Neutrophil (primary cell): ENCODE data around the gene LENG8.

ENCODE experiments used
- H3K27ac ChIP-seq: fragments of 200-600 bp; sonication (generic); 2 replicates; pipeline ENCODE4 v1.5.1; 2016; ENCODE audit warnings: mild to moderate bottlenecking, moderate library complexity
- H3K27me3 ChIP-seq: fragments of 200-600 bp; sonication (generic); 2 replicates; pipeline ENCODE4 v1.6.0; 2016; ENCODE audit warnings: mild to moderate bottlenecking
- H3K36me3 ChIP-seq: fragments of 200-600 bp; sonication (generic); 2 replicates; pipeline ENCODE4 v1.5.1; 2017
- H3K4me1 ChIP-seq, 2 experiments: fragments of 200-600 bp in 1 of 2; sonication (generic) in 1 of 2; 1 replicate in 1 of 2; 2 replicates in 1 of 2; pipeline versions ENCODE4 v1.5.1 to v1.6.1; 2013 to 2016; ENCODE audit warnings: low read depth in 1 of 2, low read length in 1 of 2, mild to moderate bottlenecking in 1 of 2, moderate library complexity in 1 of 2; ENCODE audit not compliant: control insufficient read depth in 1 of 2, insufficient read depth in 1 of 2
- H3K4me3 ChIP-seq, 2 experiments: fragments of 200-600 bp in 1 of 2; sonication (generic) in 1 of 2; 1 replicate in 1 of 2; 2 replicates in 1 of 2; pipeline ENCODE4 v1.5.1; 2013 to 2016; ENCODE audit warnings: low read depth in 1 of 2, low read length in 1 of 2, mild to moderate bottlenecking in 1 of 2, moderate library complexity in 1 of 2
- H3K9me3 ChIP-seq: fragments of 200-600 bp; sonication (generic); 2 replicates; pipeline ENCODE4 v1.5.1; 2016
- CTCF ChIP-seq: fragments of 200-600 bp; sonication (generic); IDR thresholded peaks from 2 replicates; pipeline ENCODE4 v1.5.1; 2016; ENCODE audit warnings: antibody characterized with exemption

The LENG8 gene

GRCh38 chr19:54428323-54429175 lies 20.4 kb upstream of the LENG8 start:
- no peak overlapping the region for H3K4me3 ChIP-seq
- TF ChIP-seq CTCF: no peak
- no peak overlapping the region for H3K27ac ChIP-seq
- H3K36me3 ChIP-seq: no peaks in the 10 kb centered on the region
- peaks cover 4 to 6% of the 10 kb centered on the region in 2 experiments for H3K4me1 ChIP-seq
- peaks cover 74% of the 10 kb centered on the region for H3K27me3 ChIP-seq
- no peaks in the 10 kb centered on the region for H3K9me3 ChIP-seq

- no peak overlapping the region for H3K27ac ChIP-seq
- H3K4me3 ChIP-seq: no peak overlapping the region
- no peaks in the 10 kb centered on the region for H3K36me3 ChIP-seq
- H3K4me1 ChIP-seq: peaks cover 4 to 6% of the 10 kb centered on the region in 2 experiments
- H3K27me3 ChIP-seq: peaks cover 78% of the 10 kb centered on the region
- TF ChIP-seq CTCF: no peak
- no peaks in the 10 kb centered on the region for H3K9me3 ChIP-seq
Measured at GRCh38 chr19:54429176-54429495, 19.9 kb upstream of the LENG8 start.

- Histone ChIP-seq H3K27me3 (peaks cover 84% of the 10 kb centered on the region), H3K27ac (no peak overlapping the region), H3K9me3 (no peaks in the 10 kb centered on the region), H3K4me1 (peaks cover 4 to 6% of the 10 kb centered on the region in 2 experiments), H3K36me3 (no peaks in the 10 kb centered on the region), H3K4me3 (no peak overlapping the region)
- no peak for TF ChIP-seq CTCF
Measured at GRCh38 chr19:54429545-54430227, 19.3 kb upstream of the LENG8 start.

GRCh38 chr19:54430306-54431254 lies 18.4 kb upstream of the LENG8 start:
- TF ChIP-seq CTCF: no peak
- Histone ChIP-seq H3K36me3 (no peaks in the 10 kb centered on the region), H3K9me3 (no peaks in the 10 kb centered on the region), H3K27ac (no peak overlapping the region), H3K4me1 (peaks cover 4 to 6% of the 10 kb centered on the region in 2 experiments), H3K4me3 (peak overlapping the region in 1 of 2 experiments; percentile 24), H3K27me3 (peaks cover 79% of the 10 kb centered on the region)

GRCh38 chr19:54431255-54431838 lies 17.7 kb upstream of the LENG8 start:
- peaks cover 5% of the 10 kb centered on the region for H3K36me3 ChIP-seq
- peak overlapping the region in 1 of 2 experiments; percentile 24 for H3K4me3 ChIP-seq
- TF ChIP-seq CTCF: no peak
- H3K4me1 ChIP-seq: peaks cover 4 to 6% of the 10 kb centered on the region in 2 experiments
- H3K9me3 ChIP-seq: no peaks in the 10 kb centered on the region
- H3K27me3 ChIP-seq: peaks cover 71% of the 10 kb centered on the region
- no peak overlapping the region for H3K27ac ChIP-seq
